Loucy (cell line): ENCODE results near the gene ZBTB16.

Experiments
- H2AFZ ChIP-seq: fragments of 200-600 bp; sonication (generic); 2 replicates; pipeline ENCODE4 v1.6.0; 2016; ENCODE audit warnings: antibody characterized with exemption, mild to moderate bottlenecking, low read length, moderate library complexity
- H3F3A ChIP-seq: fragments of 200-600 bp; 2 replicates; pipeline ENCODE4 v1.6.0; 2016; ENCODE audit warnings: antibody characterized with exemption, low read depth, mild to moderate bottlenecking
- H3K27me3 ChIP-seq: fragments of 200-600 bp; sonication (generic); 2 replicates; pipeline ENCODE4 v1.6.1; 2014; ENCODE audit warnings: low read length, mild to moderate bottlenecking; ENCODE audit not compliant: insufficient read depth, poor library complexity, severe bottlenecking
- H3K36me3 ChIP-seq: fragments of 200-600 bp; sonication (generic); 2 replicates; pipeline ENCODE4 v1.6.1; 2016; ENCODE audit warnings: low read length; ENCODE audit not compliant: insufficient read depth
- H3K4me1 ChIP-seq: fragments of 200-600 bp; sonication (generic); 2 replicates; pipeline ENCODE4 v1.5.1; 2014; ENCODE audit warnings: low read length, mild to moderate bottlenecking; ENCODE audit not compliant: insufficient read depth, poor library complexity, severe bottlenecking
- H3K4me2 ChIP-seq: fragments of 200-600 bp; sonication (generic); 2 replicates; pipeline ENCODE4 v1.6.0; 2014; ENCODE audit warnings: antibody characterized with exemption, low read length, low read depth, mild to moderate bottlenecking; ENCODE audit not compliant: poor library complexity, severe bottlenecking
- H3K4me3 ChIP-seq: fragments of 200-600 bp; sonication (generic); 2 replicates; pipeline ENCODE4 v1.5.1; 2014; ENCODE audit warnings: low read length, mild to moderate bottlenecking, mixed read lengths; ENCODE audit not compliant: poor library complexity, severe bottlenecking
- H3K79me2 ChIP-seq: fragments of 200-600 bp; sonication (generic); 2 replicates; pipeline ENCODE4 v1.6.1; 2014; ENCODE audit warnings: low read length; ENCODE audit not compliant: insufficient read depth
- H3K9ac ChIP-seq: fragments of 200-600 bp; sonication (generic); 2 replicates; pipeline ENCODE4 v1.6.0; 2014; ENCODE audit warnings: mild to moderate bottlenecking, low read depth, low read length, moderate library complexity; ENCODE audit not compliant: poor library complexity, severe bottlenecking
- H3K9me2 ChIP-seq: fragments of 200-600 bp; sonication (generic); replicated peaks from 2 replicates; pipeline ENCODE4 v1.6.1; 2016; ENCODE audit warnings: low read depth, low read length, mixed read lengths
- H3K9me3 ChIP-seq: fragments of 200-600 bp; sonication (generic); 2 replicates; pipeline ENCODE4 v1.6.1; 2014; ENCODE audit warnings: mild to moderate bottlenecking, antibody characterized with exemption, low read length, low read depth; ENCODE audit not compliant: insufficient read depth
- H4K20me1 ChIP-seq: fragments of 200-600 bp; sonication (generic); 2 replicates; pipeline ENCODE4 v1.6.0; 2014; ENCODE audit warnings: antibody characterized with exemption, low read length, mild to moderate bottlenecking; ENCODE audit not compliant: insufficient read depth, poor library complexity, severe bottlenecking
- CTCF ChIP-seq: fragments of 200-600 bp; sonication (generic); conservative IDR thresholded peaks from 2 replicates; pipeline ENCODE4 v1.5.1; 2014; ENCODE audit warnings: mild to moderate bottlenecking, antibody characterized with exemption, low read length
- EZH2phosphoT487 ChIP-seq: fragments of 200-600 bp; IDR thresholded peaks from 2 replicates; pipeline ENCODE4 v1.6.1; 2018; ENCODE audit warnings: antibody characterized with exemption, mild to moderate bottlenecking, moderate library complexity, borderline replicate concordance

Gene ZBTB16

GRCh38 chr11:114110952-114111947, 51.7 kb downstream of the ZBTB16 start:
- H3K9ac ChIP-seq: no peak overlapping the region
- H3K4me1 ChIP-seq: peaks cover 43% of the 10 kb centered on the region
- no peaks in the 10 kb centered on the region for H3K9me2 ChIP-seq
- no peaks in the 10 kb centered on the region for H3K9me3 ChIP-seq
- peak overlapping the region; percentile 17 for H3K4me2 ChIP-seq
- H3K79me2 ChIP-seq: no peaks in the 10 kb centered on the region
- TF ChIP-seq EZH2phosphoT487: no peak
- TF ChIP-seq CTCF: no peak
- no peaks in the 10 kb centered on the region for H4K20me1 ChIP-seq
- H3K4me3 ChIP-seq: no peak overlapping the region
- H3K27me3 ChIP-seq: no peaks in the 10 kb centered on the region
- H3F3A ChIP-seq: no peaks in the 10 kb centered on the region
- no peaks in the 10 kb centered on the region for H3K36me3 ChIP-seq
- no peak overlapping the region for H2AFZ ChIP-seq

DNA sequence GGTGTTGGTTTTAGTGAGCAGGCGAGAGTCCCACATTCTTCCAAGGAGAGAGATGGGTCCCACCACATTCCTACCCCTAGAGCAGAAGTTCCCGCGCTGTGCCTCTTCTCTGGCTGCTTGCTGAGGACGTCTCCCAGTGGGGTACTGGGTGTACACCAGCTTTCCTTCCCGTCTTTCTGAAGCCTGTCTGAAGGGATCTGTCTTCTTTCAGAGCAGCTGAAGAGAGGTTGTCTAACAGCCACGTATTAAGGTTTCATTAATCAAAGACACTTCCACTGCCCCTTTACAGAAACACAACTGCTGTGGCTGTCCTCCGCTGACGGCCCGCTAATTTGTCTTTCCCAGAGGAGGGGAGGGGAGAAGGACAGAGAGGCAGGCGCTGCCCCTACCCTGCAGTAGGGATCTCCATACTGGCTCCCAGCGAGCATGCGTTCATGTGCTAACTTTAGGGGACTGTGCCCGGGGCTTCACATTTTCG, 56.0 kb downstream of the ZBTB16 start:
- Histone ChIP-seq H2AFZ (no peak overlapping the region), H3K9ac (no peak overlapping the region), H3F3A (no peaks in the 10 kb centered on the region), H3K4me1 (peaks cover 24% of the 10 kb centered on the region), H3K4me3 (no peak overlapping the region), H3K79me2 (no peaks in the 10 kb centered on the region), H3K9me2 (no peaks in the 10 kb centered on the region), H3K4me2 (no peak overlapping the region), H3K36me3 (no peaks in the 10 kb centered on the region), H3K27me3 (no peaks in the 10 kb centered on the region), H4K20me1 (no peaks in the 10 kb centered on the region), H3K9me3 (no peaks in the 10 kb centered on the region)
- TF ChIP-seq EZH2phosphoT487 (no peak), CTCF (no peak)

DNA sequence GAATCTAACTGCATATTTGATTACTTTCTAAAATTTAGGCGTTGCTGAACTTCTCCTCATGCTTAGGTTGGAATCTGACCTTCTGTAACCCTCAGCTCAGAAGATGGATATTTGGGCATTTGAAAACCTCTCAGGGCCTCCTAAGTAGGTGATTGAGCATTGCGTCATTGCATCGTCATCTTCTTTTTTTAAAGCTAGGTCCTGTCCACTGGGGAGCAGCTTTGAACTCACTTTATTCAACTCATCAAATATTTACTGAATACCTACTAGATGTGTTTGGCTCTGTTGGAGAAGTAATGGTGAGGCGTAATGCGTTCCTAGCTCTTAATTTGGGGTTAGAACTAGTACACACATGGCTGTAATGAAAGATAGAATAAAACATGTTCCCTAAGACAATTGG, 56.8 kb downstream of the ZBTB16 start:
- Histone ChIP-seq H3K4me3 (no peak overlapping the region), H3K27me3 (no peaks in the 10 kb centered on the region), H2AFZ (no peak overlapping the region), H3K9me2 (no peaks in the 10 kb centered on the region), H3K4me1 (peaks cover 18% of the 10 kb centered on the region), H3K9ac (no peak overlapping the region), H3F3A (no peaks in the 10 kb centered on the region), H3K79me2 (no peaks in the 10 kb centered on the region), H4K20me1 (no peaks in the 10 kb centered on the region), H3K9me3 (no peaks in the 10 kb centered on the region), H3K36me3 (no peaks in the 10 kb centered on the region), H3K4me2 (no peak overlapping the region)
- TF ChIP-seq EZH2phosphoT487: no peak
- TF ChIP-seq CTCF: no peak
